DOHH2 (cell line): ENCODE measurements around the gene RGS3.

Source experiments
- H3F3A ChIP-seq: fragments of 200-600 bp; sonication (generic), shearing (Covaris generic); 2 replicates; pipeline ENCODE4 v1.6.0; 2016; ENCODE audit warnings: antibody characterized with exemption, mild to moderate bottlenecking; ENCODE audit not compliant: control insufficient read depth, insufficient read depth
- H3K27ac ChIP-seq: fragments of 200-600 bp; sonication (generic); 2 replicates; pipeline ENCODE4 v1.5.1; 2014; ENCODE audit warnings: low read depth, mild to moderate bottlenecking, low read length, moderate library complexity
- H3K27me3 ChIP-seq: fragments of 200-600 bp; sonication (generic); 2 replicates; pipeline ENCODE4 v1.6.1; 2014; ENCODE audit warnings: mild to moderate bottlenecking, low read length, mixed read lengths; ENCODE audit not compliant: control insufficient read depth
- H3K36me3 ChIP-seq: fragments of 200-600 bp; sonication (generic); 2 replicates; pipeline ENCODE4 v1.6.1; 2014; ENCODE audit warnings: mild to moderate bottlenecking, low read length, moderate library complexity, mixed read lengths; ENCODE audit not compliant: control insufficient read depth
- H3K4me1 ChIP-seq: fragments of 200-600 bp; sonication (generic); 2 replicates; pipeline ENCODE4 v1.6.1; 2014; ENCODE audit warnings: mild to moderate bottlenecking, low read length, mixed read lengths; ENCODE audit not compliant: control insufficient read depth
- H3K4me2 ChIP-seq: fragments of 200-600 bp; sonication (generic); 2 replicates; pipeline ENCODE4 v1.6.0; 2014; ENCODE audit warnings: mild to moderate bottlenecking, low read length, moderate library complexity
- H3K4me3 ChIP-seq: fragments of 200-600 bp; sonication (generic); 2 replicates; pipeline ENCODE4 v1.5.1; 2014; ENCODE audit warnings: mild to moderate bottlenecking, low read length, mixed read lengths
- H3K79me2 ChIP-seq: fragments of 200-600 bp; sonication (generic); 2 replicates; pipeline ENCODE4 v1.6.1; 2014; ENCODE audit warnings: mild to moderate bottlenecking, low read length, mixed read lengths; ENCODE audit not compliant: control insufficient read depth
- H3K9me2 ChIP-seq: fragments of 200-600 bp; sonication (generic); replicated peaks from 2 replicates; pipeline ENCODE4 v1.6.1; 2014; ENCODE audit warnings: mild to moderate bottlenecking, low read length, mixed read lengths; ENCODE audit not compliant: control insufficient read depth
- H3K9me3 ChIP-seq: fragments of 200-600 bp; sonication (generic); 2 replicates; pipeline ENCODE4 v1.6.1; 2014; ENCODE audit warnings: antibody characterized with exemption, low read length, mixed read lengths; ENCODE audit not compliant: control insufficient read depth, insufficient read depth
- H4K20me1 ChIP-seq: fragments of 200-600 bp; sonication (generic); 2 replicates; pipeline ENCODE4 v1.6.0; 2014; ENCODE audit warnings: low read depth, mild to moderate bottlenecking, antibody characterized with exemption, low read length, moderate library complexity; ENCODE audit not compliant: control insufficient read depth, insufficient read depth
- EZH2phosphoT487 ChIP-seq: fragments of 200-600 bp; sonication (generic); IDR thresholded peaks from 2 replicates; pipeline ENCODE4 v1.6.1; 2017; ENCODE audit warnings: borderline replicate concordance, mild to moderate bottlenecking, antibody characterized with exemption, low read length, moderate library complexity, mixed read lengths
- TF ChIP-seq, protein P1 (sequence below): fragments of 200-600 bp; sonication (generic); IDR thresholded peaks from one replicate; pipeline ENCODE4 v1.5.1; 2014; ENCODE audit warnings: antibody characterized with exemption, mild to moderate bottlenecking, low read depth, low read length; ENCODE audit not compliant: poor library complexity, severe bottlenecking

RGS3 gene

DNA sequence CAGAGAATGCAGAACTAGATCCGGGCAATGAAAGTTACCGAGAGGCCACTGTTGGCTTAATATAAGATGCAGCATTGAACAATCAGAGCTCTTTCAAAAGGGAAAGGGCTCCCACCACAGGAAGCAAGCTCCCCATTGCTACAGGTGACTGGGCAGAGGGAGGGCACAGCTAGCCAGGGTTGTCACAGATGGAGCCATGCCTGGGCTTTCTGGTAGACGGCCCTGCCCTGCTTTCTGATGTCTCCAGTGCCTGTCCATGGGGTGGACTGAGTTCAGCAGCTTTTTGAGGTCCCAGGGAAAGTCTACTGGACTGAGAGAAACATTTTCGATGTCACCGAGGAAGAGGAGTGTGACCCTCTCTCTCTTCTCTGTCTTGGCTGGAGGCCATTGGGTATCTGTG lies 14.1 kb downstream of the RGS3 start:
- H3K27me3 ChIP-seq: peaks cover 21% of the 10 kb centered on the region
- no peak overlapping the region for H3K4me2 ChIP-seq
- no peaks in the 10 kb centered on the region for H4K20me1 ChIP-seq
- H3F3A ChIP-seq: no peaks in the 10 kb centered on the region
- no peak overlapping the region for H3K27ac ChIP-seq
- H3K4me1 ChIP-seq: no peaks in the 10 kb centered on the region
- H3K79me2 ChIP-seq: no peaks in the 10 kb centered on the region
- no peak for TF ChIP-seq EZH2phosphoT487
- TF ChIP-seq, protein P1, sequence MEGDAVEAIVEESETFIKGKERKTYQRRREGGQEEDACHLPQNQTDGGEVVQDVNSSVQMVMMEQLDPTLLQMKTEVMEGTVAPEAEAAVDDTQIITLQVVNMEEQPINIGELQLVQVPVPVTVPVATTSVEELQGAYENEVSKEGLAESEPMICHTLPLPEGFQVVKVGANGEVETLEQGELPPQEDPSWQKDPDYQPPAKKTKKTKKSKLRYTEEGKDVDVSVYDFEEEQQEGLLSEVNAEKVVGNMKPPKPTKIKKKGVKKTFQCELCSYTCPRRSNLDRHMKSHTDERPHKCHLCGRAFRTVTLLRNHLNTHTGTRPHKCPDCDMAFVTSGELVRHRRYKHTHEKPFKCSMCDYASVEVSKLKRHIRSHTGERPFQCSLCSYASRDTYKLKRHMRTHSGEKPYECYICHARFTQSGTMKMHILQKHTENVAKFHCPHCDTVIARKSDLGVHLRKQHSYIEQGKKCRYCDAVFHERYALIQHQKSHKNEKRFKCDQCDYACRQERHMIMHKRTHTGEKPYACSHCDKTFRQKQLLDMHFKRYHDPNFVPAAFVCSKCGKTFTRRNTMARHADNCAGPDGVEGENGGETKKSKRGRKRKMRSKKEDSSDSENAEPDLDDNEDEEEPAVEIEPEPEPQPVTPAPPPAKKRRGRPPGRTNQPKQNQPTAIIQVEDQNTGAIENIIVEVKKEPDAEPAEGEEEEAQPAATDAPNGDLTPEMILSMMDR: no peak
- H3K4me3 ChIP-seq: no peak overlapping the region
- no peaks in the 10 kb centered on the region for H3K9me3 ChIP-seq
- H3K36me3 ChIP-seq: no peaks in the 10 kb centered on the region
- no peaks in the 10 kb centered on the region for H3K9me2 ChIP-seq

DNA sequence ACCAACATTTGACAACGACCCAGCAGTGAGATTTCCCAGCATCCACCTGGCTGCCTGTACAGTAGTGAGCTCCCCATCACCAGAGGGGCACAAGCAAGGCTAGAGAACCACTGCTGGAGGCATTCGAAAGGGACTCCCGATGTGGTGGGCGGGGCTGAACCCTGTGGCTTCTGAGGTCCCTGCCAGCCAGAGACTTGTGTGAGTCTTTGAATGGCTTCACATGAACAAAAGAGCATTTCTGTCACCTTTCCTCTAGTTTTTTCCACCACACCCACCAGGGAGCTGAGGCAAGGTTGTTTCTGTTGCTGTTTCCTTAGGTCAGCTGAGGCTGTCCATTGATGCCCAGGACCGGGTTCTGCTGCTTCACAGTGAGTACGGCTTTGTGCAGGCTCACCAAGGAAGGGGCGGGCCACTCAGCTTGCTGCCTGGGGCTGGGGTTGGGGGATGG lies 15.7 kb downstream of the RGS3 start:
- H3K4me3 ChIP-seq: no peak overlapping the region
- H3K9me3 ChIP-seq: no peaks in the 10 kb centered on the region
- H3K27me3 ChIP-seq: peaks cover 21% of the 10 kb centered on the region
- no peaks in the 10 kb centered on the region for H3F3A ChIP-seq
- no peaks in the 10 kb centered on the region for H4K20me1 ChIP-seq
- no peaks in the 10 kb centered on the region for H3K9me2 ChIP-seq
- H3K36me3 ChIP-seq: no peaks in the 10 kb centered on the region
- H3K27ac ChIP-seq: no peak overlapping the region
- no peaks in the 10 kb centered on the region for H3K4me1 ChIP-seq
- no peaks in the 10 kb centered on the region for H3K79me2 ChIP-seq
- H3K4me2 ChIP-seq: no peak overlapping the region
- TF ChIP-seq, protein P1: no peak

DNA sequence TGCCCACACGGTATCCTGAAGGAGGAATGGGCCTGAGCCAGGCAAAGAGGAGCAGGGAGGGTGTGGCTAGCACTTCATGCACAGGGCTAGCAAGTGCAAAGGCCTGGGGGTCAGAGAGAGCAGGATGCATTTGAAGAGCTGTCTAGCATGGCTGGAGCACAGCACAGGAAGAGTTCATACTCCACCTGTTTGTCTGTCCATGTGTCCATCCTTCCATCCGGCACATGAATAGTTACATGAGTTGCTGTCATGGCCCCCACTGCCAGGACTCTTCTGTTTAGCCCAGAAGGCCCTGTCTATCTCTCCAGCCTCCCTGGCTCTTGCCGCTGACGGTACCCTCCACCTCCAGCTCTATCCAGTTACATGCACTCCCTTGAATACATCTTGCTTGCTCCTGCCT lies 17.1 kb downstream of the RGS3 start:
- Histone ChIP-seq H3K27me3 (peaks cover 18% of the 10 kb centered on the region), H3F3A (no peaks in the 10 kb centered on the region), H3K36me3 (no peaks in the 10 kb centered on the region)

More for the DNA sequence above, 17.1 kb downstream of the RGS3 start:
- H3K4me3 ChIP-seq: no peak overlapping the region
- no peak overlapping the region for H3K27ac ChIP-seq
- H3K4me2 ChIP-seq: no peak overlapping the region
- H4K20me1 ChIP-seq: no peaks in the 10 kb centered on the region
- TF ChIP-seq, protein P1: no peak
- TF ChIP-seq EZH2phosphoT487: no peak
- H3K4me1 ChIP-seq: peaks cover 4% of the 10 kb centered on the region; the same call in 1 of the 2 replicates
- H3K9me3 ChIP-seq: no peaks in the 10 kb centered on the region
- H3K9me2 ChIP-seq: no peaks in the 10 kb centered on the region
- no peaks in the 10 kb centered on the region for H3K79me2 ChIP-seq
